ENCODE results near the gene MKI67. TPM values are rescaled to one million over a fixed set of nuclear protein-coding genes. Genes with fewer than 3 reads are reported as not detected.
"Not testable (repeated sequence)": the region's sequence is repeated elsewhere in the genome, so short reads cannot be mapped to it uniquely, and the experiment has no call there.

Gene MKI67, protein sequence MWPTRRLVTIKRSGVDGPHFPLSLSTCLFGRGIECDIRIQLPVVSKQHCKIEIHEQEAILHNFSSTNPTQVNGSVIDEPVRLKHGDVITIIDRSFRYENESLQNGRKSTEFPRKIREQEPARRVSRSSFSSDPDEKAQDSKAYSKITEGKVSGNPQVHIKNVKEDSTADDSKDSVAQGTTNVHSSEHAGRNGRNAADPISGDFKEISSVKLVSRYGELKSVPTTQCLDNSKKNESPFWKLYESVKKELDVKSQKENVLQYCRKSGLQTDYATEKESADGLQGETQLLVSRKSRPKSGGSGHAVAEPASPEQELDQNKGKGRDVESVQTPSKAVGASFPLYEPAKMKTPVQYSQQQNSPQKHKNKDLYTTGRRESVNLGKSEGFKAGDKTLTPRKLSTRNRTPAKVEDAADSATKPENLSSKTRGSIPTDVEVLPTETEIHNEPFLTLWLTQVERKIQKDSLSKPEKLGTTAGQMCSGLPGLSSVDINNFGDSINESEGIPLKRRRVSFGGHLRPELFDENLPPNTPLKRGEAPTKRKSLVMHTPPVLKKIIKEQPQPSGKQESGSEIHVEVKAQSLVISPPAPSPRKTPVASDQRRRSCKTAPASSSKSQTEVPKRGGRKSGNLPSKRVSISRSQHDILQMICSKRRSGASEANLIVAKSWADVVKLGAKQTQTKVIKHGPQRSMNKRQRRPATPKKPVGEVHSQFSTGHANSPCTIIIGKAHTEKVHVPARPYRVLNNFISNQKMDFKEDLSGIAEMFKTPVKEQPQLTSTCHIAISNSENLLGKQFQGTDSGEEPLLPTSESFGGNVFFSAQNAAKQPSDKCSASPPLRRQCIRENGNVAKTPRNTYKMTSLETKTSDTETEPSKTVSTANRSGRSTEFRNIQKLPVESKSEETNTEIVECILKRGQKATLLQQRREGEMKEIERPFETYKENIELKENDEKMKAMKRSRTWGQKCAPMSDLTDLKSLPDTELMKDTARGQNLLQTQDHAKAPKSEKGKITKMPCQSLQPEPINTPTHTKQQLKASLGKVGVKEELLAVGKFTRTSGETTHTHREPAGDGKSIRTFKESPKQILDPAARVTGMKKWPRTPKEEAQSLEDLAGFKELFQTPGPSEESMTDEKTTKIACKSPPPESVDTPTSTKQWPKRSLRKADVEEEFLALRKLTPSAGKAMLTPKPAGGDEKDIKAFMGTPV (N-terminal part only)
- 34.0 and 85.4 TPM in 2 replicates for total RNA-seq (2014; rRNA removed; shearing (Covaris generic))

DNA sequence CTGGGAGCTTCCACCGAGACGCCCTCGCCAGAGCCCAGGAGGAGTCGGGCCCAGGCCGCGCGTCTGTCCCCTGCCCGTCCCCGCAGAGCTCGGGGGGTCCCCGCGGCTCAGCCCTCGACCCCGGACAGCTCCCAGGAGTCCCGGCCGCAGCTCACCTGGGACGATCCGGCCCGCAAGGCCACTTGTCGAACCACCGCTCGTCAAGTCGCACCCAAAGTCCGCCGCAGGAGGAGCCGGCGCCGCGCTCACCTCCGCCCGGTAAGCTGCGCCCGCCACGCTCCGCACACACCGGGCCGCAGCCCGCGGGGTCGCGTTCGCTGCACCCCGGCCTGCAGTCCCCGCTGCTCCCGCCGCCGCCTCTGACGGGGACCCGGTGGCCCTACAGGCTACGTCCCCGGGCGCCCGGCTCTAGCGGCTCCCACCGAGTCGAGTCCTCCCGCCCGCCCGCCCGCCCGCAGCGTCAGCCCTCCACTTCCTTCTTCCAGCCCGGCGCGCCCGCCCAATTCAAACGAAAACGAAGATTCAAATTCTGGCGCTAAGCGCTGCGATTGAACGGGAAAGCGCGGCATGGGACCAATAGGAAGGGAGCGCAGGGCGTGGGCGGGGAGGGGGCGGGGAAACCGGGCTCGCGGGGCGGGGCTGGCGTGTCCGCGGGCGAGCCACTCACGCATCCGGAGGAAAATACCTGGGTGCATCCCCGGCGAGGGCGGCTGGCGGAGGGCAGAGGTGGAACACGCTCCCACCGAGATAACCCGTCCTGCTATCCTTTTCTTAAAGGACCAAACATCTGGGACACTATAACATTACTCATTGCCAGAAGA is at the start of gene MKI67:
Gene MKI67, minus strand, starts transcription at position 480 of the 821 bp plus-strand sequence. CDS start 756 bp downstream, outside the sequence.
- DNase-seq (ENCODE audit: low read depth) = peak; percentile 92

DNA sequence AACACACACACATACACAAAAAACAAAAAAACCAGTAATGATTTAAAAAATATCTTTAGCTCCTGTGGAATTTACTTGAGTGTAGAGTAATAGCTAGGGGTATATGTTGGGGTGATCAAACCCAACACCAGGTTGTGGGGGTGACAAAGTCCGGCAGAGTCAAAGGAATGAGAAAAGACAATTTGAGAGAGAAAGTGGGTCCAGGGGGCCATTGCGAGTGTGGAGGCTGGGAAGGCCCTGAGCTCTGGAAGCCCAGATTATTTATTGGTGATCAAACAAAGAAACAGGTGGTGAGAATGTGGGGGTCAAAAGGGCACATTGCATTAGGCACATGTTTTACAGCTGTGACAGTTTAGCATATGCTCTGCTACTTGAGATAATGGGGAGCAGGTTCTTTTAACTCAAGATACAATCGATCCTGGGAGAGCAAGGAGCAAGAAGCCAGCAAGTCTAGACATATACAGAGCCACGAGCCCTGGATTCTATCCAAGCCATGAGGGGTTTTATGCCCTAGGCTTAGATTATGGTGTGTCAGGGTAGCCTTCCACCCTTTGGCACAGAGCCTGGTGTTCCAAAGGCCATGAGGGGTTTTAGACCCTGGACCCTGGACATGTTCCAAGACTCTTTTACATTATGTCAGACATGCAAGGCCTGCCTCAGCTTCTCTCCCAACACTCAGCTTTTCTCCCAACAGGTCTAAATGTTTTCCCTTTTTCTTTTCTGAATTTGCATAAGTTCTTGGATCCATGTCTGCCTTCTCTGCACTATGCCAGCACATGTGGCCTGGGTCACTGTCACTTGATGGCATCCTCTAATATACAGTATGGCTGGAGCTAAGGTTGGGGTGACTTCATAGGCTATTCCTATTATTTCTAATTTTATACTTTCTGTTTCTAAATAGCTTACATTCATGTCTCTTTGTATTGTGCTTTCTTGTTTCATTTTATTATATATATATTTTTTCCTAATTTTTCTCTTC is 48.6 kb upstream of the MKI67 start:
- DNase-seq (ENCODE audit: low read depth) = no peak

DNA sequence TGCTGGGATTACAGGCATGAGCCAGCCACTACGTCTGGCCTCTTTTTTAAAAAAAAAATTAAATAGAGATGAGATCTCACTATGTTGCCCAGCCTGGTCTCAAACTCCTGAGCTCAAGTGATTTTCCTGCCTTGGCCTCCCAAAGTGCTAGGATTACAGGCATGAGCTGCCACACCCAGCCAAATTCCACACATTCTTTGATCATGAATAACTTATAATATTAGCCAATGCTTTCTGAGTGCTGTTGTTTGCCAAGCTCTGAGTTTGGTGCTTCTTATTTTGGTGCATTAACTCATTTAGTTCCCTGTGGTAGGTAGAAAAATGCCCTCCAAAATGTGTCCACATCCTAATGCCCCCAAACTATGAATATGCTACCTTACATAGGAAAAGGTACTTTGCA is 47.2 kb upstream of the MKI67 start:
- peak; percentile 58 for DNase-seq (ENCODE audit: low read depth)

DNA sequence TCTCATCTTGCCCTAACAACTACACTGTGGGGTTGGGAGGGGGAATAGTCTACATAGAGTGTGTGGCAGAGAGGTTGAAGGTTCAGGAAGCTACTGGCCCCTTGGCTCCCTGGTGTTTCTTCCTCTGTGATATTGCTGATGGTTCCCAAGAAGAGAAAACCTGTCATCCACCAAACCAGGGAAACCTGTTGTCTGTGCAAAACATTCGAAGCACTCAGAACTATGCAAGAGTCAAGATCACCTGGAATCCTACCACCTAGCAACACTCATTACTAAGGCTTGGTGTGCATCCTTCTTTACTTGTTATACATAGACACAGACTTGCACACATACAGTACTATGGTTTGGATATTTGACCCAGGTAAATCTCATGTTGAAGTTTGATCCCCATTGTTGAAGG is 46.5 kb upstream of the MKI67 start:
- DNase-seq (ENCODE audit: low read depth) = no peak

DNA sequence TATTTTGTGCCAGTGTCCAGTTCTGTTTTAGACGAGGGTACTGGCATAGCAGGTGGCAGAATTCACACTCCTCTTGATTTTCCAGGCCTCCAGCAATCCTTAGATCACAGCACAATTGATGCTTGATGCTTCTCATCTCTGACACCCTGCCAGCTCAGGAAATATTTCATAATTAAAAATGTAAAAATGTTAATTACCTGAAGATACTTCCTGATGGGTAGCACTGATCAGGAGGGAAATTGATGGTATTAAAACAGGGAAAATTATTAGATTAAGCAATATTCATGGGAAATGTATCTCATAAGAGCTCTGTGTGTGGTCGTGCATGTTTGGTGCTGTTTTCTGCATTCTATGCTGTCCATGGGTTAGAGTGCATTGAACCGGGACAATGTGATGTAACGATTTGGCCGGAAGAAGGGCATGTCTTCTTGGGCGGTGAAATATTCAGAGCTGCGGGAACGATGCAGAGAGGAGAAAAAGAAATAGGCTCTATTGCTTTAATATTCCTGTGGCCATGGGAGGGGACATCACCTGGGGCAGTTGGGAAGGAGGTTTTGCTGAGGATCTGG is 43.7 kb upstream of the MKI67 start:
- DNase-seq (ENCODE audit: low read depth) = no peak

DNA sequence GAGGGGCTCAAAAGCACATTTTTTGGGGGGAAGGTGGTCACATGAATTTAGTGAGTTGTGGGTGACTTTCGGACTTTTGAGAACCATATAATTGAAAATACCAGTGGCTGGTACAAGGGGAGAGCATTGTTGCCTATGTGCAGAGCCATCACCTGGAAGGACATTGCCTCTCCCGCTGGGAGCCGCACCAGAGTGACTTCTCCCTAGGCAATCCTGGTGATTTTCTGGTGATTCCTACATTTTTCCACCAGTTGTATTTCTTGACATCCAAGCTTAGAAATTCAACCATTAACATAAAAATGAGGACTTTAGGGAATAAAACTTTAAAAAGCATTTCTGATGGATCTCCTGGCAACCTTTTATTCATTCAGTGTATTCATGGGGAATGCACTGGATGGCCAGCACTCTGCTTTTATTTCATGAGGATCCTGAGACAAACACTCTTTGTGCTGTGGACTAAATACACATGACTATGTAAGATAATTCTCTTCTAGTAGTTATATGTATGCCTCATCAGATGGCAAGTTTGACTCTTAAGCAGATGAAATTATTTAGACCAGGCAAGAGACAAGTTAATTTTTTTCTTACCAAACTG is 41.8 kb upstream of the MKI67 start:
- no peak for DNase-seq (ENCODE audit: low read depth)

DNA sequence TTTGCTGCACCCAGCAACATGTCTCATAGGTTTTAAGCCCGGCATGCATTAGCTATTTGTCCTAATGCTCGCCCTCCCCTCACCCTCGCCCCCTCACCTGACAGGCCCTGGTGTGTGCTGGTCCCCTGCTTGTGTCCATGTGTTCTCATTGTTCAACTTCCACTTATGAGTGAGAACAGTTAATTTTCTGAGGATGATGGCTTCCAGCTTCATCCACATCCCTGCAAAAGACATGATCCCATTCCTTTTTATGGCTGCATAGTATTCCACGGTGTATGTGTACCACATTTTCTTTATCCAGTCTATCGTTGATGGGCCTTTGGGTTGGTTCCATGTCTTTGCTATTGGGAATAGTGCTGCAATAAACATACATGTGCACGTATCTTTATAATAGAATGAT is 40.9 kb upstream of the MKI67 start:
- DNase-seq (ENCODE audit: low read depth) = not testable (repeated sequence)

DNA sequence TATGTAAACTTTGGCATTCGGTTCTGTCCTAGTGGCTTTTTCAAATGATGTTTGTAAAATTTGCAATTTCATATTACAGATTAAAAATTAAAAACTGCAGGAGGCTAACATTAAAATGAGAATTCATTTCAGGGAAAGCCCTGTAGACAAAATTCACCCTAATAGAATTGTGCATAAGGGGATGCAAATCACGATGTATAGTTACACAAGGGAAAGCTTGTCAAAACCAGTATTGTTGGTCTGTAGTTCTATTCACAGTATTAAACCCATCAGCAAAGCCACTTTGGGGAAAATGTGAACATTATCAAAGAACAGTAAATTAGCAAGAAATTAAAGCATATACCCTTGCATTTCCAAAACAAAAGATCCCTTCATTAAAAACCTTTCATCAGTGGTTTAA is 39.9 kb upstream of the MKI67 start:
- no peak for DNase-seq (ENCODE audit: low read depth)

DNA sequence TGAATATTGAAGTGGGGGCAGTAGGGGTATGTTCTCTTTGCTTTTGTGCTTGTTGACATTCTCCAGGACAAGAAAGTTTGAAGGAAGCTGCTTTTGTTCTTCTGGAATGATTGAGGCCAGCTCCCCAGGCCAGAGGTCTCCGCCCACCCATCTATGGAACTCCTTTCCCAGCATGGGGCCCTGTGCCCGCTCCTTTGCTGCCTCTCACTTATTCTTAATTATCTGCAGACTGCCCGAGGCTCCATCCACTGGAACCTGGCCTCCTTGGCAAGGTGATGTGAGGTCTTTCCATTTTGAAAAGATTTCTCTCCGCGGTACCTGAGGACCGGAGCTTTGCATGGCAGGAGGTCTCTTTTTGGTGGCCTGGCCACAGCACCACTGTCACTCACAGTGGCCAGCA is 39.3 kb upstream of the MKI67 start:
- no peak for DNase-seq (ENCODE audit: low read depth)

DNA sequence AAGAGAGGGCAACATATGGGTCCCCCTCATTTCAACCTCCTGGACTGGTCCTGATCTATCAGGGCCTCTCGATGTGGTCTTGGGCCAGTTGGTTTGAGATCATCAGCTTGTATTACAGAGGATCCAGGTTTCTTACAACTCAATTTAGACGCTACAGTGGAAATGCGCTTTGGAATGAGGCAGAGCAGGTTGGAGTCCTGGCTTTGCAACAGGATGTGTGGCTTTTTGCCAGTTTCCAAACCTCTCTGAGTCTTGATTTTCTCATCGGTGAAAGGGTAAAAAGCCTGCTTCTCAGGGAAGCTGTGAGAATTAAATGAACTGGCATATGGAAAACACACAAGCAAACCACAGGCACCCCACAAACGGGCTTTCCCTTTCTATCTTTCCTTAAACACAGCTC is 37.5 kb upstream of the MKI67 start:
- DNase-seq (ENCODE audit: low read depth) = no peak

DNA sequence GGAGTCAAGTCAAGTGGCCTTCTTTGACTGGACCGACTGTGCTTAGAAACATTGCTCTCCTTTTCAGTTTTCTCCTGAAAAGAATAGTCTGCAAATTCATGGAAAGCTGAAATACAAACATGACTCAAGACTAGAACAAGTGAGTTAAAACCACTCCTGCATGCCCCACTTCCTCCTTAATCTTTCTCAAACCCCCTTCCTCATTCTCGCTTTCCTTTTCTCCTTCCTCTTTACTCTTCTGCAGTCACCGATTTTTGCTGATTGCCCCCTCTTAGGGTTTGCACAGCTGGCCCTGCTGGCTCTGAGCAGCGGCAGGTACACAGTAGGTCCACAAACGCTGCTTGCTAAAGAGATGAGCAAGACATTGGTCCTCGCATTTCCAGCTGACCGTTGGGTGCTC is 34.8 kb upstream of the MKI67 start:
- no peak for DNase-seq (ENCODE audit: low read depth)

DNA sequence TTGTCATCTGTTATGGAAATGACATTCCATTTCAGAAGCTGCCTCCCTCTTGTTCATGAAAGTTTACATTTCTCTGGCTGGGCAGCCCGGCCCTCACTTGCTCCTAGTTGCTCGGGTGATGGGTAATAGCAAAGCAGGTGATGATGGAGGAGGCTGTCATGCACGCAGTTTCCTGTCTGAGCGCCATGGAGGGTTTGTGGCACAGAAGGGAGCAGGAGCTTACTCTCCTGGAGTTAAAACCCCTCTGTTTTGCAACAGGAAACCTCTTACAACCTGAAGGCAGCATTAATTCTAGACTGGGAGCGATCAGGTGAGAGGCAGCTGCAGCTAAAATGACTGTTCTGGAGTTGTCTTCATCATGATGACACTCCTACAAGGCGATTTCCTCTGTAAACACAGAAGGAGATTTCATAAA is 34.1 kb upstream of the MKI67 start:
- no peak for DNase-seq (ENCODE audit: low read depth)

DNA sequence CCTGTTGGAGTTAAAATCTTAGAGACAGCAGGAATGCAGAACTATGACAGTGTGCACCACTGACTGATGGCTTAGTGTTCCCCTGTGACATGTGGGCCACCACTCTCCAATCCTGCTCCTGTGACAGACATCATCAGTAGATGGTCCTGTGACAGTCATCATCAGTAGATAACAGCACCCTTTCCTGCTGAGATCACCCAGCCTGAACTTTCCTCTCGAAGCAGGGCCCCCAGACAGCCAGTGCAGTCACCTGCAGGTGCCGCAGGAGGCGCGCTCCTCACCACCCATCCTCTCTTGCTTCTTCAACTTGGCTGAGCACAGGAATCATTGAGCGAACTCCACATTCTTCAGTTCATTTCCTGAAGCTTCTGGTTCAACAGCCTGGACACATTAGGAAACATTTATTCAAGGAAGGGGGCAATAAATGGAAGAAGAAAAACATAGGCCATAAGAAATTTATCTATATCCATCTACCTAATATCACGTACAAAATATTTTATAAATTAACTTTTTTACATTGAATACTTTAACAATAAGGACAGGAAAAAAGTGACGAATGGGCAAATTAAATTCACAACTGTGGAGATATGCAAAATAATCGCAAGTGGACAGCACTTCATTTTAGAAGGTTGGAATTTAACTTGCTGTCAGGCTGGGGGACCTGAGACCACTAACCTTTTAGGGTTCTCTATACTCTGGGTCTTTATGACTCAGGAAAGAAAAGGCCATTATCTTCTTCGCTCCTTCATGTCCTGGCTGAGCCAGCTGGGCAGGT is 32.0 kb upstream of the MKI67 start:
- no peak for DNase-seq (ENCODE audit: low read depth)

DNA sequence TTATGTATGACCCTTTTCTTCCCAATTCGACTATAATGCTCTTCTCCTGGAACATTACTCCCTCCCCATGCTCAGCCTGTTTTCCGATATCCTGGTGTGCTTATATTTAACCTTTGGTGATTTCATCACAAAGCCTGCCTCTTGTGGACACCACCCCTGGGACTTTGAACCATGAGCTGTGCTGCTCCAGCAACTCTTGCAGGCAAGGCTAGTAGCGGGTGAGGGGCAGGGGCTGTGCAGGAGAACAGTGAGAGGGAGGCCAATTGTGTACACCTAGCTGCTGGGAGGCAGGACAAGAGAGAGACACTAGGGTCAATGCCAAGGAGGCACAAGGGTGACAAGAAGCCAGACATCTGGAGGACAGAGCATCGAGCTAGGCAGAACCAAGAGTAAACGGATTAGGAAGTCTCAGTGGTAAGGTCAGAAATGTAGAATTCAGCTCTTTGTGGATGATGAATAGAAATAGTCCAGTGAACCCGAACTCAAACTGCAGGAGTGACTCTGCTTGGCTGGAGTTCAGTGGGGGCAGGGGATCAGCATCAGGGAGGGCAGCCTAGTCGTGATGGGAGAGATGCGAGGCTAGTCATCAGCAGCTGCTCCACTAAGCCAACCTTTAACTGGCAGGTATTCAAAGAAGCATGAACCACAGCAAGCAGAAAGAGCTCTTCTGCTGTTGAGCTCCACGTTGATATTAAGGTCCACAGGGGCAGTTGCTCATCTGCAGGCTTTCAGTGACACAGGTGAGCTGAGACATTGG is 31.0 kb upstream of the MKI67 start:
- no peak for DNase-seq (ENCODE audit: low read depth)

DNA sequence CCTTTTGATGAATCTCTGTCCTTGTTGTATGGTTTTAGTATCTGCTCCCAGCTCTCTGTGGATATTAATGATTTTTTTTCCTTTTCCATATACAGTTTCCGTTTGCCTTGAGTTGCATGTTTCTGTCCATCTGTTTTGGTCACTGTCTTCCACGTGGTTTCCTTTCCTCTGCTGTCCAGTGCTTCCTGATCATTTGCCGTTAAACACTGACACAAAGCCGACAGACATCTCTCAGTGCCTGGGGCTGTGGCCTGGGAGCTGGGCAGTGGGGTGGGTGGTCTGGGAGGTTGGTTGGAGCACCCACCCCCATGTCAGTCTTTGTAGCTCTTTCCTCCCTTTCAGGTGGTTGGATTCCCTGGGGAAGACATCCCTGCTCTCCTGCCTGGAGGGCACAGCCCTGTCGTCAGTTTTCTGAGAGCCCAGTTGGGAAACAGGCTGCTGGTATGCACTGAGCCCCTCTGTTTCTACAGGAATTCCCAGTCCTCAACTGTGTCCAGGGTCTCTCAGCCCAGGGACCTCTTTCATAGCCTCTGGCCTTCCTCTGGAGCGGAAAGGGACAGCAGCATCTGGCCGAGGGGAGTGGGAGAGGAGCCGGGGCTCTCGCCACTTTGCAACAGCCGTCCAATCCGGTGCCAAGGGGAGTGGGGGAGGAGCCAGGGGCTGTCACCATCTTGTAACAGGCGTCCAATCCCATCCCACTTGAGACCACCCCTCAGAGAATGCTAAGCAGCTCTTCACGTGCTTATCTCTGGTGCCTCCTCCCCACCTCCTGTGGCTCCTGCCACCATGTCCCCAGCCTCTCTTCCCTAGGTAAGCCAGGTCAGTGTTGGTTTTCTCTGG is 26.7 kb upstream of the MKI67 start:
- DNase-seq (ENCODE audit: low read depth) = no peak

DNA sequence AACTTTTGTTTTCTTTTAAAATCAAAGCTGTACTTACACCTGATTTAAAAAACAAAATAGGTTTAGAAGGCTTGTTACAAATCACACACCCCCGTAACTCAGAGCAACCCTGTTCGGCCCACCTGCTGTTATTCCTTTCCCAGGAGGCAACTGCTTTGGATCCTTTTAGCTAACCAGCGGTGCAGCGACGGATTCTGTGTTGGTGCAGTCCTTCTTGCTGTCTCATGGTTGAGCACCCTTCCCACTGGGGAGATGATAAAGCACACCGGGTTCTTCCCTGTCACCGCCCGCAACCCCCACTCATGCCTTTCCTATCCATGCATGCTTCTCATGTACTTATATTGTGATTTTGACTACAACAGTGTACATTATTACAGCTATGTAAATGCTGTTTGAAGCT is 24.8 kb upstream of the MKI67 start:
- no peak for DNase-seq (ENCODE audit: low read depth)

DNA sequence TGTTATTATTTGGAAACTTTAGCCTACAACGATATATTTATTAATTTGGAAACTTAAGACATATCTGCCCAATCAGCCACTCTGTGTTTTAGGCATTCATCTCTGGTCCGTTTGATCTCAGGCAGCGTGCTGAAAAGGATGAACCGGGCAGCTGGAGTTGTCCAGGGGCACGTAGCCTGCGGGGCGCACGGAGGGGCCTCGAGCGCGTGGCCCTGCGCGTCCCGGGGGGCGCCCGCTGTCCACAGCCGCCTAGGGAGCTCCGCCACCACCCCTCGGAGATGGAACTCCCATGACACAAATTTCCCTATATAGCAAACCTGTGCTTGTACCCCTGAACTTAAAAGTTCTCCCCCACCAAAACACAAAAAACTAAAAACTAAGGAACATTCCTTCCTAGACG is 24.3 kb upstream of the MKI67 start:
- no peak for DNase-seq (ENCODE audit: low read depth)

All from M059J (cell line).